A549 treated with Mapracorat at 1 μM for 4 hours (cell line): ENCODE data around the gene OR4F3. TPM values are rescaled to one million over a fixed set of nuclear protein-coding genes. Genes with fewer than 3 reads are reported as not detected.

Experiments
- total RNA-seq: library from RNA; stranded (reverse); fragments of 200-300 nt; extraction: Qiagen RNA extraction; gene quantifications from 5 replicates; pipeline ENCODE4 v1.2.3, GENCODE V29; 2022

OR4F3 gene
- total RNA-seq, result not detected in 5 replicates

GRCh38 chr5:181366968-181367367 is at the start of gene OR4F3:
OR4F3 (plus strand) TSS chr5:181367268.

Other genes with a start within 250 kb of the OR4F3 start
- gene OR2V1, start 236.1 kb upstream of the OR4F3 start, total RNA-seq, result not detected in 5 replicates
- gene OR2V2, start 219.7 kb upstream of the OR4F3 start, total RNA-seq, result not detected in 5 replicates
- gene TRIM7, start 162.1 kb upstream of the OR4F3 start, total RNA-seq, result 30.1 to 43.0 TPM (median 42.7 TPM) in 5 replicates
- gene TRIM41, start 144.0 kb upstream of the OR4F3 start, total RNA-seq, result 18.6 to 31.0 TPM (median 28.9 TPM) in 5 replicates
- gene RACK1, start 123.4 kb upstream of the OR4F3 start, total RNA-seq, result 3,085 to 3,907 TPM (median 3,262 TPM) in 5 replicates
- 4.8 to 7.1 TPM (median 6.2 TPM) in 5 replicates for gene TRIM52, start 106.1 kb upstream of the OR4F3 start, total RNA-seq